NCI-H2081 (cell line): ENCODE results near the gene PCK2.

Experiments
- DNase-seq, 2 experiments: peaks; one replicate each; lab custom pipeline; 2025; lab: John Stamatoyannopoulos, UW

PCK2 gene

GRCh38 chr14:24136684-24137528 is 42.8 kb downstream of the PCK2 start:
- no peak for DNase-seq

DNA sequence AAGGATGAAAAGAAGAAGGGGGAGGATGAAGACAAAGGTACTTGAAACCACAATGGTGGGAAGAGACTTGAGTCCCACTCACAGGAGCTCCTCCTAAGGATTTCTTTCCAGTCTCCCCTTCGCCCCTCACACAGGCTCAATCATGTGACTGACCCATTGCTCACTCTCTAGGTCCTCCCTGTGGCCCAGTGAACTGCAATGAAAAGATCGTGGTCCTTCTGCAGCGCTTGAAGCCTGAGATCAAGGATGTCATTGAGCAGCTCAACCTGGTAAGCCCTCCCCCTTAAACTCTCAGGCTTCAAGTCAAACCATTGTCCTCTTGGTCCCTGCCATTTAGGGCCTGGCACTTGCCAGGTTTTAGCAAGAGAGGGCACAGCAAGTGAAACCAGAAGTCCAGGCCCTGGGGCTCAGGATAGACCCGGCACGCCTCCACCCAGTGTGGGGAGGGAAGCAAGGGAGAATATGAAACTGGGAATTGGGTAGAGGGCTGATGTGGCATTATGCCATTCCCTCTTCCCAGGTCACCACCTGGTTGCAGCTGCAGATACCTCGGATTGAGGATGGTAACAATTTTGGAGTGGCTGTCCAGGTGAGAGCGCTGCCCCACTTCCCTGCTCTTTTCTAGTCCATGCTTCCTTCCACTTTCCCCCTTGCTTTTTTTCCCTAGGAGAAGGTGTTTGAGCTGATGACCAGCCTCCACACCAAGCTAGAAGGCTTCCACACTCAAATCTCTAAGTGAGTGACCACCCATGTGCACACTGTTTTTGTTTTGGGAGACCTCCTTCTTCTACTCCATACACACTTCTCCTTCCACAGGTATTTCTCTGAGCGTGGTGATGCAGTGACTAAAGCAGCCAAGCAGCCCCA is 43.7 kb downstream of the PCK2 start:
- no peak for DNase-seq

DNA sequence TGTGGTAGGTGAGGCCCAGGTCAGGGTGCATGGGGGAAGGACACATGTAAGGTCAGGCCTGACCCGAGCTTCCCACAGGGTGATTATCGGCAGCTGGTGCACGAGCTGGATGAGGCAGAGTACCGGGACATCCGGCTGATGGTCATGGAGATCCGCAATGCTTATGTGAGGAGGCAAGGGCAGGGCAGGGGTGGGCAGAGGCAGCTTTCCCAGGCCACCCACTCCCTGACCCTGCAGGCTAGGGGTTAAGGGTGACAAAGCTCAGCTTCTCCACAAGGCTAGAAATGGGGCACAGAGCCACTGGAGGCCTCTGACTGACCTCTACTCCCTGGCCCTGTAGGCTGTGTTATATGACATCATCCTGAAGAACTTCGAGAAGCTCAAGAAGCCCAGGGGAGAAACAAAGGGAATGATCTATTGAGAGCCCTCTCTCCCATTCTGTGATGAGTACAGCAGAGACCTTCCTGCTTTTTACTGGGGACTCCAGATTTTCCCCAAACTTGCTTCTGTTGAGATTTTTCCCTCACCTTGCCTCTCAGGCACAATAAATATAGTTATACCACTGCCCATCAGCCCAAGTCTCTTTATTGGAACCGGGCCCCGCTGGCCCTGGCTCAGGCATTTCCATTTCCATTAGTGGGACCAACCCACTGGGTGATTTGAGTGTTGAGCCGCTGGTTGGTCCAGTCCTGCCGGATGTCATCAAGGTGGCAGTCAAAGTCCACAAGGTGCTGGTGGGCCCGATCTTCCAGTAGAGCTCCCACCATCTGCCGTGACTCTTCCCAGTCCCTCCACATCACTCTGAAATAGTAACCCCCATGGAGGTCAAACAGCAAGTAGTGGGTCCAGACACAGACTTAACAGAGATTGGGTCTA is 44.5 kb downstream of the PCK2 start:
- DNase-seq, result no peak

- peak in 1 of 2 experiments; percentile 18 for DNase-seq
These were observed 45.3 kb downstream of the PCK2 start for GRCh38 chr14:24139272-24139934.

GRCh38 chr14:24141097-24141880 is 47.2 kb downstream of the PCK2 start, which contains the start of gene EMC9:
Gene EMC9, minus strand, starts transcription at chr14:24141591. Its CDS starts 287 bp downstream, at chr14:24141304.
- peak; percentile 99 to 100 for DNase-seq

GRCh38 chr14:24143511-24143910 is 49.4 kb downstream of the PCK2 start:
- no peak for DNase-seq

DNA sequence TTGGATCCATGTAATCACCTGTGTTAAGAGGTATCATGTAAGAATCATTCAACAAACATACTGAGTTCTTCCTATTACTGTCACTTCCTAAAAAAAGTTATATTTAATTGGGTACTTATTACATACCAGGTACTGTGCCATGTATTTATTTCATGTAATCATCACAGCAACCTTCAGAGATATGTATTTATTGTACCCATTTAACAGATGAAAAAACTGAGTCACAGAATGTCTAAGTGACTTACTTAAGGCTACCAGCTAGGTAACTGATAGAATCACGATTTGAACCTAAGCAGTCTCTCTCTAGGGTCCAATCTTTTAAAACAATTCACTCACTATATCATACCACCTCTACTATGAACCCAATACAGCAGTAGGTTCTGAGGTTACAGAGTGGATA is 50.3 kb downstream of the PCK2 start:
- DNase-seq, result no peak

DNA sequence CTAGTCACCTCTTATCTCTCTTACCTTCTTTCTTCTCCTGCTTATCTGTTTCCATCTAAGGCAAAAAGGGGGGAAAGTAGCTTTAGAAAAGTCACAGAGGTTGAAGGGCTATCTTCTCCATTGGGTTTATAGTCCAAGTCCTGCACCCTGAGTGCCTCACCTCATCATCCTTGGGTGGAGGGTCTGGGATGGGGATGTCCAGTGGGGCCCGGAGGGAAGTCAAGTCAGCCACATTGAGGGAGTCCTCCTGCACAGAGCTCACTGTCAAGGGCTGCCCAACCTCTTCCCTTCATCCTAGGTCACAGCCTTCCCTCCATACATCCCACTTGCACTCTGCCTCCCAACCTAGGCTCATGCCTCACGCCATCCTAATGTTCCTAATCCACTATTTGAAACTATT is 51.1 kb downstream of the PCK2 start:
- no peak for DNase-seq

GRCh38 chr14:24145690-24146452 is 51.8 kb downstream of the PCK2 start:
- no peak for DNase-seq

DNA sequence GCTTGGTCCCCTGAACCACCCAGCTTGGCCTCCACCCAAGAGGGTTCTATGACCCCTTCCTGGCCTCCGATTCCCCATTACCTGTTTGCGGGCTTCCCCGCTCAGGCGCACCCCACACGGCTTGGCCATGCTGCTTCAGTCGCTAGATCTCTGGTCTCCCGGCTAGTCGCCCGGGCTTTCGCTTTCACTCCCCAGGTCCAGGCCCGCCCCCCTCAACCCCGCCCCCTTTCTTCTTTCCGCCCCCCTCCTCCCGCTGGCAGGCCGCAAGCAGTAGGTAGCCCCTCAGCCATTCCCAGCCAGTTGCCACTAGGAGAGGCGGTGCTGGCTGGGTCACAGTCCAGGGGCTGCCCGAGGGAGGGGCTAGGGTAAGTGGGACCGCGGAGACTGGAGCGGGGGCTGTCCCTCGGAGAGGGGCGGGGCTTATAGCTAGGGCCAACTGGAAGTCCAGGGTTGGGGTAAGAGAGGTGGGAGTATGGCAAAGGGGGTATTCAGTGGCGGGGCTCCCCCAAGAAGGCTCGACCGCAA is 52.4 kb downstream of the PCK2 start, which contains the start of gene PSME2:
PSME2 (minus strand) TSS at position 158 of the 525 bp plus-strand sequence; CDS start at position 129, 29 bp downstream.
- DNase-seq, result peak; percentile 94 to 95

- peak; percentile 98 for DNase-seq
These were observed 53.1 kb downstream of the PCK2 start, which contains the start of gene RNF31 for GRCh38 chr14:24146978-24147760. Gene RNF31, plus strand, starts transcription at chr14:24147498. Its CDS starts 201 bp downstream, at chr14:24147699.

GRCh38 chr14:24147761-24148428 is 53.8 kb downstream of the PCK2 start:
- no peak for DNase-seq

DNA sequence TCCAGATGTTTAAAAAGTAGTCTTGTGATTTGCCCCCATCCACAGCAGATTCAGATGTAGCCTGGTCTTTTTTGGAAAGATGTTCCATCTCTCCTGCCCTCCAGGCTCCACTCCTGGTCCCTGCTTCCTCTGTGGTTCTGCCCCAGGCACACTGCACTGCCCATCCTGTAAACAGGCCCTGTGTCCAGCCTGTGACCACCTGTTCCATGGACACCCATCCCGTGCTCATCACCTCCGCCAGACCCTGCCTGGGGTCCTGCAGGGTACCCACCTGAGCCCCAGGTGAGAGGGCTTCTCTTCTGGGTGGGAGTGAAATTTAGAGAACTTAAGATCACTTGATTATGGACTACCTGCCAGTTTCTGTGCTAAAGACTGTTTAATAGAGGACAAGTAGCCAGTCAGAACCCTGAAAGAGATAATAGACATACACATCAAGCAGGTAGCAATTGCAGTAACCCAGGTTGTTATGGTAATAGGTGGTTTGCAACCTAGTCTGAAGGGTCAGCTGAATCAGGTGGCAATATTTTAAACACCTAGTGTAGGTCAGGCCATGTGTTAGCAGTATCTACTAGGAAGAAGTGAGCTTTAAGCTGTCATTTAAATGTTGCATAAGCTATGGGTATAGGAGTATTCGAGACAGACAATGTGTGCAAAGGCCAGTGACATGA is 55.3 kb downstream of the PCK2 start:
- DNase-seq, result no peak

- no peak for DNase-seq
These were observed 56.0 kb downstream of the PCK2 start for GRCh38 chr14:24150061-24150460.

DNA sequence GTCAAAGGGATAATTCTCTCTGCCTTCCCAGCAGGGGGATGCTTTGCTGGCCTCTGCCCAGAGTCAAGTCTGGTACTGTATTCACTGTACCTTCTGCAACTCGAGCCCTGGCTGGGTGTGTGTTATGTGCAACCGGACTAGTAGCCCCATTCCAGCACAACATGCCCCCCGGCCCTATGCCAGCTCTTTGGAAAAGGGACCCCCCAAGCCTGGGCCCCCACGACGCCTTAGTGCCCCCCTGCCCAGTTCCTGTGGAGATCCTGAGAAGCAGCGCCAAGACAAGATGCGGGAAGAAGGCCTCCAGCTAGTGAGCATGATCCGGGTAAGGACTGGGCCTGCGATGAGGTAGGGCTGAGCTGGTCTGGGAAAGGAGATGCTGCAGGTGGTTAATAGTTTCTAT is 56.5 kb downstream of the PCK2 start:
- no peak for DNase-seq

- no peak for DNase-seq
These were observed 56.9 kb downstream of the PCK2 start for GRCh38 chr14:24150993-24151392.

GRCh38 chr14:24151404-24152080 is 57.4 kb downstream of the PCK2 start:
- DNase-seq, result no peak
